UCSD-AML1 (cell line): Measurements from ENCODE around the gene NAA16.
A peak's percentile ranks its signal among the peaks of the same experiment; 100 is the strongest.
"Not testable (repeated sequence)": the region's sequence is repeated elsewhere in the genome, so short reads cannot be mapped to it uniquely, and the experiment has no call there.

Source experiments
- DNase-seq: peaks from one replicate; lab custom pipeline; 2025; ENCODE audit not compliant: unreplicated experiment; lab: John Stamatoyannopoulos, UW

The NAA16 gene

DNA sequence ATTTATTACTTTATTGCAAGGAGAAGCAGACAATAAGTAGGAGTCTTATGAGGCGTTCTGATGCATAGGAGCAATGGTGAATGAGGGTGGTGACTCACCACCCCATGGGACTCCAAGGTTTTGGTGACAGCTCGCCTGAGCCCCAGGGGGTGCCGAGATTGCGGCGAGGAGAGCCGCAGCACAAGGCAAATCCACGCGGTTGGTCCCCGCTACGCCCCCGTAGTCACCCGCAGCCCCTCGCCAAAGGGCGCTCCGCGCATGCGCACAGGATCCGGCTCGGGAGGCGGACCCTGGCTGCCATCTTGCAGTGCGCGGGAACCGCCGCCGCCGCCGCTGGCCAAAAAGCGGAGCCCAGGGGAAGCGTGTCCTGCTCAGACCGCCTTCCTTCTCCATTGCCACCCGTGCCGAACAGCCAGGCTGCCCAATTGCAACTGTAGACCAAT, at the start of gene NAA16:
NAA16 (plus strand) TSS at position 305 of the 443 bp plus-strand sequence. CDS start 262 bp downstream, outside the sequence.
- peak; percentile 92 for DNase-seq

DNA sequence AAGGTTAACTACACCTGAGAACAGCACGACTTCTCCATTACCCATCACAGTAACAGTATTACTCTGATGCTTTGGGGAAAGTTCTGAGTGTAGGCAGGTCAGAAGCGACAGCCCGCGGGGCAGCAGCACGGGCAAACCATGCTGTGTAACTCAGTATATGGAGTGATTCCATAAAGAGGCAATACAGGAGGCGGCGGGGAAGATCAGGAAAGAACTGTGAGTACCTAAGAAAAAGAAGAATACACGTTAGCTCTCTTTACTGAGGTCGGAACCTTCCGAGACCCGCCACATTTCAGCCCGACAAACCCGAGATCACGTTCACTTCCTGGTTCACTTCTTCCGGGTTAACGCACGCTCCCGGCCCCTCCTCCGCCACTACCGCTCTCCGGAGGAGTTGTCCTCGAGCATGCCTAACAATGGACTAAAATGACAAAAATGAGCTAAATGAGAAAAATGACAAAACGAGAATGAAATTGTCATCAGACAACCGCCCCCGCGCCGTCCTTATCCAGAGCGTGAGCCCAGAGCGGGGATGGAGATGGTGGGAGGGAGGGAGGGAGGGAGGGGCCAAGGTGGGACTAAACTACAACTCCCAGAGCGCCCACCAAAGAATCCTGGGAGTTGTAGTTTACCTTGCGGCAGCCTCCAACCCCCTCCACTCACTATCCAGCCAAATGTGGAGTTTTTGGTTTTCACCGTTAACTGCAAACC, 47.7 kb upstream of the NAA16 start, which contains the start of gene MTRF1:
MTRF1 (minus strand) TSS at position 316 of the 711 bp plus-strand sequence. CDS start 2,669 bp downstream, outside the sequence.
- DNase-seq, result peak; percentile 78

DNA sequence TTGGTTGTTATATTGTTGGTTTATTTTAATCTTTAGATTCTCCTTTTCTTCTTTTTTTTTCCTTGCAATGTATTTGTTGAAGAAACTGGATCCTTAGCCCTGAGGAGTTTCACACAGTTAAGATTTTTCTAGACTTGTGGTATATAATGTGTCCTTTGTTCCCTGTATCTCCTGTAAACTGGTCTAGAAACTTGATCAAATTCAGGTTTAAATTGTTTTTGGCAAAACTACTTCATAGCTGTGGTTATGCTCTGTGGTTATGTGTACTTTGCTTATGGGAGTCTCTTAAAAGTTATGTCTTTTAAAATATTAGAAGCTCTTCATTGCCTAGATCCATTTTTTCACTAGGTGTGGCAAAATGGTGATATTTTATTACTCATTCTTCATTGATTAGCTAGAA, 44.0 kb upstream of the NAA16 start:
- no peak for DNase-seq

GRCh38 chr13:41268764-41269163, 42.3 kb upstream of the NAA16 start:
- DNase-seq, result no peak

DNA sequence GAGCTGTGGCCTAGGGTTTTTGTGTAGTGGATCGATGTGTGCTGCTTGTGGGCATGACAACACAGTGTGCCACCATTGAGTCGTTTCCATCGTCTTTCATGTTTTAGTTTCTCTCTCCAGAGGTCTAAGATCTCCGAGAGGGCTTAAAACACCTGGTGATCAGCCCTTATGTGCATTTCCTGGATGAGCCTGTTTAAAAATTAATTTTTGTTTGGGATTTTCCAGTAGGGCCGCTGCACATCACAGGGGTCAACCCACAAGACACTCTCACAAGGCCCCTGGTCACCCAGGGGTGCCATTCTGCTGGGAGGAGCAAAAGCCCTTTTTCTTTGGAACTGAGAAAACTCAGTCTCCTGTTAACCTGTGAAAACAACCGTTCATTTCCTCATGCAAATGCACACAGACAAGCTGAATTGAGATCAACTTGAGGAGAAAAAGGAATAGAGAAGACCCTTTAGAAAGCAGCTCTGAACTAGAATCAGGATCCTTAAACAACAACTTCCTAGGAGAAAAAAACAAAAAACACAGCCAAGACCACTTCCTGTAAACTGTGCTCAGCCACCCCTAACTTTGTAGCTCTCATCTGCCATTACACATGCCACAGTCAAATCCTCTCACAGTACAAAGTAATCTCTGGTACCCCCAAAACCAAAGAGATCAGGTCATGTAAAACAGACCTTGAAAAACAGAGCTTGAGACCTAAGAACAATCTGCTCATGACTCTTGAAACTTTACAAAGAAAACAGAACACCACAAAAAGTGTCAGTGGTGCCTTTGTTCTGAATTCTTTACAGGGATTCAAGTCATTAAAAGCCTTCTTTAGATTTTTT, 39.4 kb upstream of the NAA16 start:
- DNase-seq, result no peak

GRCh38 chr13:41273831-41274441, 37.1 kb upstream of the NAA16 start:
- no peak for DNase-seq

GRCh38 chr13:41274881-41275280, 36.2 kb upstream of the NAA16 start:
- DNase-seq, result no peak

- DNase-seq, result no peak
Measured at GRCh38 chr13:41276824-41277223, 34.2 kb upstream of the NAA16 start.

GRCh38 chr13:41279156-41279555, 31.9 kb upstream of the NAA16 start:
- not testable (repeated sequence) for DNase-seq

DNA sequence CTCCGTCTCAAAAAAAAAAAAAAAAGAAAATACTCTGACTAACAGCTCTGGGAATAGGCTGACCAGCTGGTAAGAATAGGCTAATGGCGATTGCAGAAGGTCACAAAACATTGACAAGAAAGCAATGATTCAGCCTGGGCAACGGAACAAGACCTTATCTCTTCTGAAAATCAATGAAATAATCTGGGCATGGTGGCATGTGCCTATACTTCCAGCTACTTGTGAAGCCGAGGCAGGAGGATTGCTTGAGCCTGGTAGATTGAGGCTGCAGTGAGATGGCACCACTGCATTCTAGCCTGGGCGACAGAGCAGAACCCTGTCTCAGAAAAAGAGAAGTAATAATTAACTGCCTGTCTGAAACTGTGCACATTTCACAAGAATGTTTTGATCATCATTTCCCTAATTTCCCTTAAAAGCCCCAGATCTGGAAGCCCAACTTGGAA, 28.9 kb upstream of the NAA16 start:
- DNase-seq, result no peak

GRCh38 chr13:41284512-41285288, 26.4 kb upstream of the NAA16 start:
- no peak for DNase-seq

DNA sequence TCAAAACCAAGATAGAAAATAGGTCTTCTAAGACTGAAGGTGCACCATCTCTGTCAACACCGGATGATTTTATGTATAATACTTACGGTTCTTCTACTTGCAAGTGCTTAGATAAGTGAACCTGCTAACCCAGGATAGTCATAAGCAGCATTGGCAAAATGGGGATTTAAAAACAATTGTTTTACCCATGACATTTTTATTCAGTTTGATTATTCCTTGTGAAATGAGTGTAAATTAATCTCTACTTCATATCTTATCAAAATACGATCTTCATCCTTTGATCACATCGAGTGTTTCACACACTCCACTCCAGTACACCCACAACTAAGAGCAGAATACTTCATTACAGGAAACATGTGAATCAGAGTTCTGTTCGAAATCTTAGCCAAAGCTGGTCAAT, 24.7 kb upstream of the NAA16 start:
- DNase-seq, result no peak

DNA sequence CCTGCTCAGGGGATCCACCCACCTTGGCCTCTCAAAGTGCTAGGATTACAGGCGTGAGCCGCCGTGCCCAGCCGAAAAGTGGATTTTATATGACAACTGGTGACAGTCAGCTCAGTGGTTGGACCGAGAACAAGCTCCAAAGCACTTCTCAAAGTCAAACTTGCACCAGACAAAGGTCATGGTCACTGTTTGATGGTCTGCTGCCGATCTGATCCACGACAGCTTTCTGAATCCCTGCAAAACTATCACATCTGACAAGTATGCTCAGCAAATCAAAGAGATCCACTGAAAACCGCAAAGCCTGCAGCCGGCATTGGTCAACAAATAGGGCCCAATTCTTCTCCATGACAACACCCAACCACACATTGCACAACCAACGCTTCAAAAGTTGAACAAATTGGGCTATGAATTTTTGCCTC, 21.6 kb upstream of the NAA16 start:
- no peak for DNase-seq

DNA sequence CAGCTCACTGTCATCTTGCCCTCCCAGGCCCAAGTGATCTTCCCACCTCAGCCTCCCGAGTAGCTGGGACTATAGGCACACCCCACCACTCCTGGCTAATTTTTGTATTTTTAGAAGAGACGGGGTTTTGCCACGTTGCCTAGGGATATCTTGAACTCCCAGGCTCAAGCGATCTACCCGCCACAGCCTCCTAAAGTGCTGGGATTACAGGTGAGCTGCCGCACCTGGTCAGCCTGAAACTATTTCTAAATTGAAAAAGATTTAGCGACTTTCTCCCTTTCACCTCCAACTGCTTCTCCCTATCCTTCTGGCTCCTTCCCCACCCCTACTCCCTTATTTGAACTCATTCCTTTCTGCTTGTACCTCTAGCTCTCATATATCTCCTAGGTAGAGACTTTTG, 19.8 kb upstream of the NAA16 start:
- no peak for DNase-seq

- DNase-seq, result no peak
Measured at GRCh38 chr13:41293272-41293671, 17.8 kb upstream of the NAA16 start.

DNA sequence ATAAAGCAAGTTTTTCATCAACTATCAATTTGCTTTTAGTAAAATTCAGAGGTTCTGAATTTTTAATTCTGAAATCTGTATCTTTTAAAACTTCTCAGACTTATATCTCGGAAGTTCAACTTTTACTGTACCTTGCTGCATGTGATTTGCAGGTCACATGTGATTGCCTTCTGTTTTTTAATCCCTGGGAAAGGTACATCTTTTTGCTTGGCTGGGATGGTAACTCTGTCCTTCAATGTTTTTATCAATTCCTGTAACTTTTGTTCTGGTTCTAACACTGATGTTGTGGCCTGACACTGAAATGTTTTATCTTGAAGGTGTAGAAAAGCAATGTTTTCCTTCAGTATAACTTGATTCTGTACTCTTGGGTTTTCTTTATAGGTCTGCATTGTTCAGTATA, 16.2 kb upstream of the NAA16 start:
- no peak for DNase-seq

GRCh38 chr13:41295973-41296372, 15.1 kb upstream of the NAA16 start:
- DNase-seq, result no peak

- no peak for DNase-seq
Measured at GRCh38 chr13:41296879-41297646, 14.0 kb upstream of the NAA16 start.

- no peak for DNase-seq
Measured at GRCh38 chr13:41299316-41300094, 11.6 kb upstream of the NAA16 start.
